Breast epithelium (tissue), 3 donors: ENCODE results near the gene EIF3CL.
"Not testable (repeated sequence)": the region's sequence is repeated elsewhere in the genome, so short reads cannot be mapped to it uniquely, and the experiment has no call there.

Experiments
- CTCF ChIP-seq, 3 donors: fragments of 450-650 bp; IDR thresholded peaks; one replicate each; pipeline ENCODE4 v1.5.1; 2016 to 2017; ENCODE audit warnings: antibody characterized with exemption in 3 of 3, mild to moderate bottlenecking in 3 of 3, moderate library complexity in 3 of 3
- POLR2A ChIP-seq: fragments of 450-650 bp; IDR thresholded peaks from one replicate; pipeline ENCODE4 v1.6.1; 2016; ENCODE audit warnings: antibody characterized with exemption, mild to moderate bottlenecking, moderate library complexity
- POLR2AphosphoS5 ChIP-seq, 3 donors: sonication (generic); formaldehyde crosslinking; IDR thresholded peaks; one replicate each; pipeline ENCODE4 v1.6.1; 2017; ENCODE audit warnings: antibody characterized with exemption in 3 of 3

GRCh38 chr16:28414530-28414929, 10.9 kb upstream of the EIF3CL start:
- TF ChIP-seq CTCF (IDR thresholded peaks at IDR 0.05); POLR2A; POLR2AphosphoS5 (IDR thresholded peaks at IDR 0.05): not testable (repeated sequence)
